ENCODE data around the gene SHCBP1.

The SHCBP1 gene

DNA sequence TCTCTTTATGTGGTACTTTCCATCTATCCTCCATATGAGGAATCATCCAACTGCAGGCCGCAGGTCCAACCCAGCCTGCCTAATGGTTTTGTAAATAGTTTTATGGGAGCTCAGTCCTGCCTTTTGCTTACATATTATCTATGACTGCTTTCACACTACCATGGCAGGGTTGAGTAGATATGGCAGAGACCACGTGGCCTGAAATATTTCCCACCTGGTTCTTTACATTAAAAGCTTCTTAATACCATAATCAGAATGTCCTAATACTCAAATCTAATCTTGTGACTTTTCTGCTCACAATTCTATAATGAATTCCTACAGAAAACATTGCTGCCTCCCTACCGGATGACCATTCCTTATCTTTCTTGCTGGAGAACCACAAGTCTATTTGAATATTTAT, 71.7 kb downstream of the SHCBP1 start:
- Histone ChIP-seq H3K4me2 (ENCODE audit: low read length) (no peak overlapping the region), H3K36me3 (replicated peaks; ENCODE audit: low read depth, low read length) (no peaks in the 10 kb centered on the region), H3K27me3 (ENCODE audit: low read depth, low read length) (peaks cover 4% of the 10 kb centered on the region; the same call in 1 of the 2 replicates), H3K9ac (ENCODE audit: low read length) (no peak overlapping the region), H3K4me3 (ENCODE audit: low read length) (no peak overlapping the region), H3K9me3 (ENCODE audit: insufficient read depth, low read length) (no peaks in the 10 kb centered on the region), H3K27ac (ENCODE audit: low read length) (no peak overlapping the region), H4K20me1 (ENCODE audit: insufficient read depth, low read length) (no peaks in the 10 kb centered on the region), H2AFZ (ENCODE audit: low read depth, low read length) (no peak overlapping the region), H3K79me2 (ENCODE audit: low read length) (no peaks in the 10 kb centered on the region), H3K4me1 (ENCODE audit: low read length) (no peaks in the 10 kb centered on the region)
- TF ChIP-seq EZH2phosphoT487 (IDR thresholded peaks at IDR 0.05; ENCODE audit: low read depth): no peak
- TF ChIP-seq, protein P1, sequence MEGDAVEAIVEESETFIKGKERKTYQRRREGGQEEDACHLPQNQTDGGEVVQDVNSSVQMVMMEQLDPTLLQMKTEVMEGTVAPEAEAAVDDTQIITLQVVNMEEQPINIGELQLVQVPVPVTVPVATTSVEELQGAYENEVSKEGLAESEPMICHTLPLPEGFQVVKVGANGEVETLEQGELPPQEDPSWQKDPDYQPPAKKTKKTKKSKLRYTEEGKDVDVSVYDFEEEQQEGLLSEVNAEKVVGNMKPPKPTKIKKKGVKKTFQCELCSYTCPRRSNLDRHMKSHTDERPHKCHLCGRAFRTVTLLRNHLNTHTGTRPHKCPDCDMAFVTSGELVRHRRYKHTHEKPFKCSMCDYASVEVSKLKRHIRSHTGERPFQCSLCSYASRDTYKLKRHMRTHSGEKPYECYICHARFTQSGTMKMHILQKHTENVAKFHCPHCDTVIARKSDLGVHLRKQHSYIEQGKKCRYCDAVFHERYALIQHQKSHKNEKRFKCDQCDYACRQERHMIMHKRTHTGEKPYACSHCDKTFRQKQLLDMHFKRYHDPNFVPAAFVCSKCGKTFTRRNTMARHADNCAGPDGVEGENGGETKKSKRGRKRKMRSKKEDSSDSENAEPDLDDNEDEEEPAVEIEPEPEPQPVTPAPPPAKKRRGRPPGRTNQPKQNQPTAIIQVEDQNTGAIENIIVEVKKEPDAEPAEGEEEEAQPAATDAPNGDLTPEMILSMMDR (IDR thresholded peaks at IDR 0.05; ENCODE audit: low read depth, low read length): no peak
